Choroid plexus epithelial cell (primary cell): Measurements from ENCODE around the gene DIPK1A.

Source experiments
- DNase-seq: peaks from one replicate; pipeline ENCODE4 v3.0.0-alpha.2; 2010; ENCODE audit warnings: low read depth
- H3K4me3 ChIP-seq: 2 replicates; pipeline ENCODE4 v1.5.1; 2011; ENCODE audit warnings: low read depth, mild to moderate bottlenecking, control low read depth, low read length, moderate library complexity
- CTCF ChIP-seq: conservative IDR thresholded peaks from 2 replicates; pipeline ENCODE4 v1.5.1; 2011; ENCODE audit warnings: low read depth, mild to moderate bottlenecking, control low read depth, inconsistent platforms, low read length, moderate library complexity

DIPK1A gene

DNA sequence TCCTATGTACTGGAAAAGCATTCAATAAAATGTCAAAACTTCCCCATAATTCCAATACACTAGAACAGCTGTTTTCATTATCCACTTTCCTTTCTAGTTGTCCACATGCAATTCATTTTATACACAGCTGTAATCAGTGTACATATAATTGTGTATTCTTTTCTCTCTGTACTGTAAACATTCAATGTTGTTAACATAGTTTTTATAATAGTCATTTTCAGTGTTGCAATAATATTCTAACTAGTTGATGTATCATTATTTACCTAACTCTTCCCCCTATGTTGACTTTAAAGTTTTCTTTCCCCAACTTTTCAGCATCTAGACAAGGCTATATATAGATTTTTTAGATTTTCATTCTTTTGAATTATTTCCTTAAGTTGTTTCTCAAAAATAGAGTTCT lies 44.4 kb downstream of the DIPK1A start:
- DNase-seq = no peak
- no peak for TF ChIP-seq CTCF
- no peak overlapping the region for H3K4me3 ChIP-seq

GRCh38 chr1:92915547-92915946 lies 45.7 kb downstream of the DIPK1A start:
- TF ChIP-seq CTCF = no peak
- no peak overlapping the region for H3K4me3 ChIP-seq
- DNase-seq = no peak

GRCh38 chr1:92913093-92913819 lies 48.0 kb downstream of the DIPK1A start:
- no peak for DNase-seq
- TF ChIP-seq CTCF = no peak
- H3K4me3 ChIP-seq = no peak overlapping the region

- H3K4me3 ChIP-seq = no peak overlapping the region
- no peak for TF ChIP-seq CTCF
- no peak for DNase-seq
Observed at GRCh38 chr1:92910081-92910480, 51.2 kb downstream of the DIPK1A start.

DNA sequence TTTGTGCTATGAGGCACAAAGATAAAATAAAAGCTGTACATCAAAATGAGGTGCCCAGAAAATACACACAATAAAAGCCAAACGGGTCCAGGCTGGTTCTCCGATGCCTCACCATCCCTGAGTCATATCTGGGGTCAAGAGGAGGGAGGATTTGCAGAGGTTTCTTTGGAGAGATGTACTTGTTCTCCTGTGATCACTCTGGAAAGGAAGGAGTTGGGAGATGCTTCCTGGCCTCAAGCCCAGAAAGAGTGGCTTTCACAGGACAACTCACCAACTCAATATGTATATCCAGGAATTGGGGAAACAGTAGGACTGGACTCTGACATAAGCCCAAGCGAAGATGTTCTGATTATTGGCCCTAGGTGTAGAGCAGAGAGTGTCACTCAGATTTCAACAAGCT lies 51.9 kb downstream of the DIPK1A start:
- no peak overlapping the region for H3K4me3 ChIP-seq
- TF ChIP-seq CTCF = no peak
- DNase-seq = peak; percentile 58

DNA sequence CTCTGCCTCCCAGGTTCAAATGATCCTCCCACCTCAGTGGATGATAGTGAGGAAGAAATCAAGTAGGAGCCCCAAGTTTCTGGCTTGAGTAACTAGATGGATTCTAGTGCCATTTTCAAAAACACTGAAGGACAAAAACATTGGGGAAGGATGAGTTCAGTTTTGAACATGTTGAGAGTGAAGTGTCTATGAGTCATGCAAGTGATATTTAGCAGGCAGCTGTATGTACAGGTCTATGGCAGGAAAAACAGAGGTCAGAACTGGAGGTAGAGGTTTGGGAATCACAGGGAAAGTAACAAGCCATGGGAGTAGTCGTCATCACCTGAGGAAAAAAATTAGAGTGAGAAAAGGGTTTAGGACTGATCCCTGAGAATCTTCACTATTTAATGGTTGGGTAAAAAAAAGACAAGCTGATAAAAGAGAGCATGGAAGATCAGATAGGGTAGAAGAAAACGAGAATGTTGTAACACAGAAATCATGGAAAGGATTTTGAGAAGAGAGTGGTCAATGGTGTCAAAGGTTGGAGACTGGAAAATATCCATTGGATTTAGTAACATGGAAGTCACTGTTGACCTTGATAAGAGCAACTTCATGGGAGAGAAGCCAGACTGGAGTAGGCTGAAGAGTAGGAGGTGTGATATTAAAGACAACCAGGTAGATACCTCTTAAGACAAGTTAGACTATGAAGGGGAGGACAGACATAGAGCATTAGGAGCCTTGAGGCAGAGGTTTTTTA lies 53.1 kb downstream of the DIPK1A start:
- H3K4me3 ChIP-seq = no peak overlapping the region
- TF ChIP-seq CTCF = no peak
- peak; percentile 51 for DNase-seq

DNA sequence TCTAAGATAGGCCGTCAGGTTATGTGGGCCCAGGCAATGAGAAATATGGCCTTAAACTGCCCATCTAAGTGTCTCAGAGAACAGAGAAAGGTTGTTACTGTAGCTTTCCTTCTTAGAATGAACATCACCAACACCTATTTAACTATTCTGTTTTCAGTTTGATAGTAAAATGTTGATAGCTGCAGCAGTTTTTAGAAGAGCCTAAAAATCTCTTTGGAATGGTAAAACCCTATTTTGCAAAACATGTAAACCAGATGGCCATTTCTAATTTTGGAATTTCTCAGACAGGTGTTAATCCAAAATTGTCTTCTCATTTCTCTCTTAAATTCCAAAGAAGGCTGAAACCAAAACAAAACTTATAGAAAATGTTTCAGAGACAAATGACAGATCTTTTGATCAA lies 57.5 kb downstream of the DIPK1A start:
- no peak overlapping the region for H3K4me3 ChIP-seq
- DNase-seq = no peak
- no peak for TF ChIP-seq CTCF
